ENCODE measurements around the gene NLRC5.
"Not testable (repeated sequence)": the region's sequence is repeated elsewhere in the genome, so short reads cannot be mapped to it uniquely, and the experiment has no call there.

The NLRC5 gene

GRCh38 chr16:57003439-57004386, 14.4 kb downstream of the NLRC5 start:
- DNase-seq (ENCODE audit: low read depth), result no peak

GRCh38 chr16:57004387-57005250, 15.3 kb downstream of the NLRC5 start:
- DNase-seq (ENCODE audit: low read depth), result no peak

- not testable (repeated sequence) for DNase-seq (ENCODE audit: low read depth)
Measured at GRCh38 chr16:57005597-57005996, 16.2 kb downstream of the NLRC5 start.

GRCh38 chr16:57007050-57007449, 17.7 kb downstream of the NLRC5 start:
- no peak for DNase-seq (ENCODE audit: low read depth)

GRCh38 chr16:57007530-57007929, 18.2 kb downstream of the NLRC5 start:
- DNase-seq (ENCODE audit: low read depth), result no peak

- no peak for DNase-seq (ENCODE audit: low read depth)
Measured at GRCh38 chr16:57008440-57008839, 19.1 kb downstream of the NLRC5 start.

DNA sequence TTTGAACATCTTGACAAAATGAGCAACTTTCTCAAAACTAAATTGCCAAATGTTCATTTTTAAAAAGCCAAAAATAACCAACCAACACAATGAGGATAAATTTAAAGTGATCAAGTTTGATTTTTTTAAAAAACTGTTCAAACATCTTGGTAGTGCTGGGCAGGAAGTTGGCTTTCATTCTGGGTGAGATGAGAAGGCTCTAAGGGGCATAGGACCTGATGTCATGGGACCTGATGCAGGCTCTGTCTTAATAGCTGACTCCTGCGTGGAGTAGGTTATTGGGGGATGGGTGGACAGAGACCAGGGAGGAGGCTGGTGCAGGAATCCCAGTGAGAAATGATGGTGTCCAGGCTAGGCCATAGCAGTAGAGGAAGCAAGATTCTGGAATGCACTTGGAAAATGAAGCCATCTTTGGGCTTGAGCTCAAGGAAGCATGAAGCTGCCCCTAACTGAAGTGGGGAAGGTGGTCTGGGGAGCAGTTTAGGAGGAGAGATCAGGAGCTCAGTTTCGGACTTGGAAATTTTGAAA, 20.4 kb downstream of the NLRC5 start:
- DNase-seq (ENCODE audit: low read depth), result no peak

GRCh38 chr16:57012353-57012752, 23.0 kb downstream of the NLRC5 start:
- no peak for DNase-seq (ENCODE audit: low read depth)

GRCh38 chr16:57013229-57013628, 23.9 kb downstream of the NLRC5 start:
- peak; percentile 83 for DNase-seq (ENCODE audit: low read depth)

DNA sequence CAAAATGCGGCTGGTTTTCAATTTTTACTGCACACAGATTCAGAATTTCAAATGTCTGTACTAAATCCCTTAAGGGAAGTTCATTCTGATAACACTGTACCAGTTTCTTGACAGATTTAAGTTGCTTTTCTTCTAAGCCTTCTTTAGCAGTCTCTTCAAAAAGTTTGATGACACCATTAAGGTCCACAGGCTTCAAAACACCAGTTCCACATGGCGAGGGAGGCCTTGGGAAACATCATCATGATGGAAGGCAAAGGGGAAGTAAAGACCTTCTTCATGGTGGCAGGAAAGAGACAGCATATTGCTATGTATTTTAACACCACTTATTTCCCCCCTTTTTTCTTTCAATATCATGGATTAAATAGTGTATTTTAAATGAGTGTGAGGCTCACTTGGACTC, 24.5 kb downstream of the NLRC5 start:
- DNase-seq (ENCODE audit: low read depth), result no peak

DNA sequence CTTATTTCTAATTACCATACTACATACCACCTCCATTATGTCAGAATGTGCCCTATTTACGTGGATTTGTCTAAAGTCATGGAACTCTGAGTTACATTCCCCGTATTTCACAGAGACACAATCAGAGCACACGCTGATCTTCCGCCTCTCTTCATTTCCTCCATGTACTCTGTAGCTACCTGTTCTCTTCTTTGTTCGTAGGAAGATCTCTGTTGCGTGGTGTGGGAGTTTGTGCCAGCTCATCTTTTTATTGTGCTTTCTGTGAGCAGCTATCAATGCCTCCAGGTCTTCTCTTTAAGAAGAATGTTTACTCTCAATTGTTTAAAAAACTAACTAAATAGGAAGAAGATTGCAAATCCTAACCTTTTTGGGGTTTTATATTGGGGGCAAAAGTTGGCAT, 26.9 kb downstream of the NLRC5 start:
- DNase-seq (ENCODE audit: low read depth), result no peak

GRCh38 chr16:57016831-57017230, 27.5 kb downstream of the NLRC5 start:
- DNase-seq (ENCODE audit: low read depth), result no peak

DNA sequence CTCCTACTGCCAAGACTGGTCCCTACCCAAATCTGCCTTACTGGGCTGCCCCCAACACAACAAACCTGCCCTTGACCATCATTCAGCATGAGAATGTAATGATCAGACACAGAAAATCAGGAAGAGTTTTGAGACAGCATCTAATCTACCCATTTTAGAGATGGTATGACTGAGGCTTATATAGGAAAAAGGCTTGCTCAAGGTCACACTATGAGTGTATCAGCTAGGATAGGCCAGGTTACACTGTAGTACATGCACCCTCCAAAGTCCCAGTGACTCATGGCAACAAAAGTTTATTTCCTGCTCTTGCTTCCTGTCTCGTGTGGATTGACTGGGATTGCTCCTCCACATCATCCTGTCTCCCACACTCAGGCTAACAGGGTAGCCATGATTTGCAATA, 27.9 kb downstream of the NLRC5 start:
- DNase-seq (ENCODE audit: low read depth), result peak; percentile 35

DNA sequence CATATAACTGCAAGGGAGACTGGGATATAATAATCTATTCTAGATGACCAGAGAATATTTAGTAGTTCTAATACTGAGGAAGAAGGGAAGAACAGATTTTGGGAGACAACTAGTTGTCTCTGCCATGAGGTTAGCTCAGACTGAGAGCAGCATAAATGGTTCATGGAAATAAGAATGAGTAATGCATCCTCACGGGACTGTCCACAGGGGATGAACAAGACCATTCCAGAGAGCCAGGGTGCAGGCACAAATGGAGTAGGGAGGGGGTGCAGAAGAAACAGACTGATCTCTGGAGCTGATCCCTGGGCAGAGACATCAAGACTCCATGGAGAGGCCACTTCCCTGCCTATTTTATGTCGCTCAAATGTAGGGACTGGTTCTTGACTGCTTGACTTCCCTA, 30.4 kb downstream of the NLRC5 start:
- DNase-seq (ENCODE audit: low read depth), result no peak

DNA sequence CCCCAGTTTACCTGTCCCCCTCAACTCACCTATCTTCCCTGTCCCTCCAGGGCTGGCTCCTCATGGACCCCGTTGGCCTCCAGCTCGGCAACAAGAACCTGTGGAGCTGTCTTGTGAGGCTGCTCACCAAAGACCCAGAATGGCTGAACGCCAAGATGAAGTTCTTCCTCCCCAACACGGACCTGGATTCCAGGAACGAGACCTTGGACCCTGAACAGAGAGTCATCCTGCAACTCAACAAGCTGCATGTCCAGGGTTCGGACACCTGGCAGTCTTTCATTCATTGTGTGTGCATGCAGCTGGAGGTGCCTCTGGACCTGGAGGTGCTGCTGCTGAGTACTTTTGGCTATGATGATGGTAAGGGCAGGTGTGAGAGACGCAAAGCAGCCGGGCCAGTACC, 31.3 kb downstream of the NLRC5 start:
- no peak for DNase-seq (ENCODE audit: low read depth)

DNA sequence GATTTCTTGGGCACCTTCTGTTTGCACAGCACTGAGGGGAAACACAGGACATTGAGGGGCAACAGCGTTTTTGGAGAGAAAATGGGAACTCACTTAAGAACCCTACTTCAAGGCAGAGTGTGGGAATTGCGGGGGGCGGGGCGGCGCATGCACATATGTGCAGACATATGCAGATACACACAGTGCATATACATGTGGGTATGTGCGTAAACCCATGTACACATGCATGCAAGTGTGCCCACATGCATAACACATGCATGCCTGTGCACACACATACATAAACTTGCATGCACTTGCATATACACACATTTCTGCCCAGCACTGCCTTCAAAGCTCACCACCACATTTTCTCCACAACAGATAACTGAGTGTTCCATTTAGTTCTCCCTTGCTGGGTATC, 32.4 kb downstream of the NLRC5 start:
- no peak for DNase-seq (ENCODE audit: low read depth)

GRCh38 chr16:57022445-57022844, 33.1 kb downstream of the NLRC5 start:
- no peak for DNase-seq (ENCODE audit: low read depth)

GRCh38 chr16:57023541-57024249, 34.3 kb downstream of the NLRC5 start:
- DNase-seq (ENCODE audit: low read depth), result no peak

DNA sequence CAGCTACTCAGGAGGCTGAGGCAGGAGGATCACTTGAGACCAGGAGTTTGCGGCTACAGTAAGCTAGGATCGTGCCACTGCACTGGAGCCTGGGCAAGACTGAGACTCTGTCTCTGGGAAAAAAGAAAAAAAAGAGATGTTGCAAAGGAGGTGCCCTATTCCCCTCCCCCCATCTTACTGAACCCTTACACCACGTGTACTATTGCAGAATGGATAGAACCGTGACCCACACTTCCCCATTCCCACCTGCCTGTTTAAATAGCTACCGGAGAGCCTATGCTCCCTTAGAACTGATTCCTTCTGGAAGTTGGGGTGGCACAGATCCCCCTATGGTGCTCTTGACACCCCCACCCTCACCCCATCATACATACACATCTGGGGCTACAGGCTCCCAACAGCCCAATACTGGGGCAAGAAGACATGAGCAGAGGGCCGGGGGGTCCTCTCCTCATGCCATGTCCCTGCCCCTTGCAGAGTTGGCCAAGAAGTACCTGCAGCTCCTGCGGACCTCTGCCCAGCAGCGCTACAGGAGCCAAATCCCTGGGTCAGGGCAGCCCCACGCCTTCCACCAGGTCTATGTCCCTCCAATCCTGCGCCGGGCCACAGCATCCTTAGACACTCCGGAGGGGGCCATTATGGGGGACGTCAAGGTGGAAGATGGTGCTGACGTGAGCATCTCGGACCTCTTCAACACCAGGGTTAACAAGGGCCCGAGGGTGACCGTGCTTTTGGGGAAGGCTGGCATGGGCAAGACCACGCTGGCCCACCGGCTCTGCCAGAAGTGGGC, 35.7 kb downstream of the NLRC5 start:
- DNase-seq (ENCODE audit: low read depth), result no peak

- DNase-seq (ENCODE audit: low read depth), result no peak
Measured at GRCh38 chr16:57025941-57026777, 36.8 kb downstream of the NLRC5 start.

DNA sequence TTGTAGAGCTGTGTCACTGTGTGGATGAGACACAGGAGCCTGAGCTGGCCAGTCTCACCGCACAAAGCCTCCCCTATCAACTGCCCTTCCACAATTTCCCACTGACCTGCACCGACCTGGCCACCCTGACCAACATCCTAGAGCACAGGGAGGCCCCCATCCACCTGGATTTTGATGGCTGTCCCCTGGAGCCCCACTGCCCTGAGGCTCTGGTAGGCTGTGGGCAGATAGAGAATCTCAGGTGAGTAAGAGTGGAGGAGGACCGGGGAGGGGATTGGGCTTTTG, 37.4 kb downstream of the NLRC5 start:
- DNase-seq (ENCODE audit: low read depth), result no peak

Measured in iris pigment epithelial cell (primary cell).